ENCODE results near the gene GNAQ.

GNAQ gene

DNA sequence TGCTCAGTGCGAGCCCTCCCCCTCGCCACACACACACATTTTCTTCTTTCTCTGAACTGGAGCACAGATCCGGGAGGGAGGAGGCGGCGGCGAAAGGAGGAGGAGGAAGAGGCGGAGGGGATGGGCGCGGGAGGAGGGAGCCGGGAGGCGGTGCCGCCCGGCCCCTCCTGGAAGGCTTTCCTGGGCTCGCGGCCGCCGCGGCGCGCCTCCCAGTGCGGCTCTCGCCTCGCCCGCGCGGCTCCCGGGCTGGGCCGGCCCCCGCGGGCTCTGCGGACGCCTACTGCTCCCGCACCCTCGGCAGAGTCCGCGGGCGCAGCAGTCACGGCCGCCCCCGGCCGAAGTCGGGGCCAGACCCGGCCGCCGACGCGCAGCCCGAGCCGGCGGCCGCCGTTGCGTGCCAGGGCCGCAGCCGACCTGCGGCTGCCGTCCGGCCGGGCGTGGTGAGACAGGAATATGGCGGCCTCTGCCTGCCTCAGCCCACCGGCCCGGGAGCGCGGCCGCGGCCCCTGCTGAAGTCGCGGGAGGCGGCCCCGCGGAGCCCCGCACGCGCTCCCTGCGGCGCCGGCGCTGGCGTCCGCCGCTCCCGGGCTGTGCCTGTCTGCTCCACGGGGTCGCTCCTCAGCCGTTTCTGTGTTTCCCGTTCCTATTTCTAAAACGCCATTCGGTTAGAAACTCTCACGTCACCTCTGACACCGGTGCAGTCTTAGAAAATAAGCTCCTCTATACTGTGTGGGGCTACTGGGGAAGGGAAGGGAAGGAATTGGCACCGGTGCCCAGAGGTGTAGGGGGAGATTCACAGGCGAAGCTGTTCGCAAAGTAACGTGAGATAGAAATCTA is 500 bp upstream of the GNAQ start:
- DNase-seq (ENCODE audit: low read depth in 2 of 2) = peak; percentile 92 to 93

DNA sequence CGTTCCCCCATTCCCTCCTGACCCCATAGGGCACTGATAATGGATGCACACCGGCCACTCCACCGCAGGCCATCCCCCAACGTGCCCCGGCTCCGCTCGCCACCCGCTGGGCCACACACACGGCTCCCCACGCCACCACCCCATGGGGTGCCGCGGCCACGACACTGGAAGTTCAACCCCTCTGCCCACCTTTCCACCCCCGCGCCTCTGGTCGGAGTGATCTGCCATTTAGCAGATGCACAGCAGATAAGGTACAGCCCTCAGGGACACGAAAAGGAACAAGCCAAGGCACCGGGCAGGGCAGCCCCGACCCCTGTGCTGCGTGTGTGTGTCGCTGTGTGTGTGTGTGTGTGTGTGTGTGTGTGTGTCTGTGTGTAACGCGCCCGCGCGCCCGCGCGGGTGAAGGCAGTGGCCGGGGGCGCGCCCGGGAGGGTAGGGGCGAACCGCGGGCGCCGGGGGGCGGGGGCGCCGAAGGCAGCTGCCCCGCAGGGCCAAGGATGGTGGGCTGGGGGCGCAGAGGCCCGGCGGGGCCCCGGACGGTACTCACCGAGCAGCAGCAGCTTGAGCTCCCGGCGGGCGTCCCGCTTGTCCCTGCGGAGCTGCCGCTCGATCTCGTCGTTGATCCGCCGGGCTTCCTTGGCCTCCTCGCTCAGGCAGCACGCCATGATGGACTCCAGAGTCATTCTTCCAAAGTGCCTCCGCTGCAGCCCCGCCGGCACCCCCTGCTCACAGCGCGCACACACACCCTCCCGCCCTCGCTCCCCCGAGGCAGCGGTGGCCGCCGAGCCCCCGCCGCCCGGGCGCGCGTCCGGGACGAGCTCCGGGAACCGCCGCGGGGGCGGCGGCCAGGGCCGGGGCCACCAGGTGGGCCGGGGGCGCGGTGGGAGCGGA is 813 bp downstream of the GNAQ start:
- DNase-seq (ENCODE audit: low read depth in 2 of 2) = no peak

DNA sequence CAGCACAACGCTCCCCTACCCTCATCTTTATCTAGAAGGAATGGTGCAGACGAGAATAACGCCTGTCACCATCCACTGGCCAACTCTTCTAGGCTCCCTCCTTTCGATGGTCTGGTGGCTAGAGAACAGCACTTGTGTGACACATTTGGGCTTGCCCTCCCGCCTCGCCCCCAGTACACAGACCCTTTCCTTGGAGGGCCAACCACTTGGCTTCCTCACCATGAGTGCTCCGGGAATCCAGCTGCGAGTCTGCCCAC is 1.4 kb downstream of the GNAQ start:
- no peak for DNase-seq (ENCODE audit: low read depth in 2 of 2)

DNA sequence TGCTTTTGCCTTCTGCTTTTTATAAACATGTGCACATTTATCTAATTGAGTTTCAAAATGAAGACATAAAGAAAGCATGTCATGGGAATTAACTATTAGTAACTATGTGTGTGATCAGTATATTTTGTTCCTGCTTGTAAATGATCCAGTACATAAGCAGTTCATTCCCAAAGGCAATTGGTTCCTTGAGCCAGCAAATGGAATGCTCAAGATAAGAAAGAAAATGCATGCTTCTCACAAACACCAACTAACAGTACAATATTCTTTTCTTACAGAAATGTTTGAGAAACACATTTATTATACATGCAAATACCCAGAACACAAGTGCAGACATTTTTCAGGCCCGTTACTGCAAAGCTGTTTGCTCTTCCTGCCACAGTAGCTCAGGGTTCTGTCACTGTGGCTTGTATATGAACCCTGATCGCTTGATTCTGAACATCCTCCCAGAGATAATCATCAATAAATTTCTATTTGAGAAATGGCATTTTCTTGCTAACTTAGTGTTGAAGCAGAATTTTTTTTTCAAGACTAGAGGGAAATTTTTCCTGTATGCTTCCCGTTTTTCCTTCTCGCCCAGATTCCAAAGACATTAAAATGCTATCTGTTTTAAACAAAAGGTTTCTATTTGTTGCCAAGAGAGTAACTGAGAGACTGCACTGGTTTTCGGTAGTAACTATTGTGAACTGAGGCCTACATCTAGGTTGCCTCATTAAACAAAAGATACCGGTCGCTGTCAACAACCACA is 1.9 kb downstream of the GNAQ start:
- no peak for DNase-seq (ENCODE audit: low read depth in 2 of 2)

DNA sequence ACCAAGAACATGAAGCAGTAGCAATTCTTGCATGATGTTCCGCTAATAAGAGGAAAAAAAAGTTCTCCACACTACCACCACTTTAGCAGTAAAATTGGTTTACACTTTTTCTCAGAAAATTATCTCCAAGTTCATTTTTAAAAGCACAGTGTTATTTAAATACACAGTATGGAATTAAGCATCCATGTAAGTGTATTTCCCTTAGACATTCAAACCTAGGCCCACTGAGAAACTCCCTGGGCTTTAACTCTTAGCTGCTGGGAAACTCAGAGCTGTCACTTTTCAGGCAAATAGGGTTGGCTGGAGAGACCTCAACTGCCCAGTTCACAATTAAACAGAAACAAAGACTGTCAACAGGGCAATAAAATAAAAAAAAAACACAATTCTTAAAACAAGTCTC is 2.7 kb downstream of the GNAQ start:
- no peak for DNase-seq (ENCODE audit: low read depth in 2 of 2)

DNA sequence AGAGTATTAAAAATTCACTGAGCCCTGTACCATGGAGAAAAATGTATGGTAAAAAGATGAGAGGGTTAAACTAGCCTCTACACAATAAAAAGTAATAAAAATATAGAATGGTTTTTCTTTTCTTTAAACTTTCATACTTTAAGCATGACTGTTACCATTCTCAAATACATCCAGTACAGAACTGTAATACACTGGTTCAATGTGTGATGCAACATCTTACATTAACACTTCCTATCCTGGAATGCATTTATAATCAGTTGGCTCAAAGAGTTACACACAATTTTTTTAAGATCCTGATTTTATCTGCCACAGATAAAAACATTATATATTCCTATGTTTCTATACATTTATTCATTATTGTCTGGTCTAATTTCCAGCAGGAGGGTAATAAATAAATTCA is 4.7 kb downstream of the GNAQ start:
- no peak for DNase-seq (ENCODE audit: low read depth in 2 of 2)

DNA sequence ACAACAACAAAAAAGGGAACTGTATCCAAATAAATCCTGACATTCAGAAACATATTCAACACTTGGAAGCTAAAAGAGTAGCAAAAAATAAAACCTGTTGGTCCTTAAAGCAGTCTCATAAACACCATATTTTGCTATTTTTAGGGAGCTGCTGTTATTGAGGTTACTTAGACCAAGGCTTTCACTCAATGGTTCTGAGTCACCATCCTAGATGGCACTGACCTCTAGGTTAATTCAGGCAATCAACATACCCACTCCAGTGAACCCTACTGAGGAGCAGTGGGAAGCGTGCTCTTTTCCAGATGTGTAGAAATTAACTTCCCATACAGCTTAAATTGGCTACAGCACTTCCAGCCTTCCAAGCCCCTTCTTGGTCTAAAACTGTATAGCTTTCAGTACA is 5.2 kb downstream of the GNAQ start:
- no peak for DNase-seq (ENCODE audit: low read depth in 2 of 2)

DNA sequence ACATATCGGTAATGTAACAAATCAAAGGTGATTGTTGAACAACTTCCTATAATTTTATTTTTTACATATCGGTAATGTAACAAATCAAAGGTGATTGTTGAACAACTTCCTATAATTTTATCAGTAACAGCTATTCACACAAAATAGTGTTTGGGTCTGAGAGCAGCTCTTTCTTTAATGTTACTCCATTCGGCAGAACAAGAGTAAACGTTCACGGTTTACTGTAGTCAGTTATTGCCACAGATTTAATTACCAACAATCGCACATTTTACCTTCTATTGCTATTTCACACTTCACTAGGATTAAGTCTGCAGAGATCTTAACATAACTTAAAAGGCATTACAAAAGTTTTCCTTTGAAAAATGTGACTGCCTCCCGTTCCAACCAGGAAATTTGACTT is 6.4 kb downstream of the GNAQ start:
- DNase-seq (ENCODE audit: low read depth in 2 of 2) = no peak

DNA sequence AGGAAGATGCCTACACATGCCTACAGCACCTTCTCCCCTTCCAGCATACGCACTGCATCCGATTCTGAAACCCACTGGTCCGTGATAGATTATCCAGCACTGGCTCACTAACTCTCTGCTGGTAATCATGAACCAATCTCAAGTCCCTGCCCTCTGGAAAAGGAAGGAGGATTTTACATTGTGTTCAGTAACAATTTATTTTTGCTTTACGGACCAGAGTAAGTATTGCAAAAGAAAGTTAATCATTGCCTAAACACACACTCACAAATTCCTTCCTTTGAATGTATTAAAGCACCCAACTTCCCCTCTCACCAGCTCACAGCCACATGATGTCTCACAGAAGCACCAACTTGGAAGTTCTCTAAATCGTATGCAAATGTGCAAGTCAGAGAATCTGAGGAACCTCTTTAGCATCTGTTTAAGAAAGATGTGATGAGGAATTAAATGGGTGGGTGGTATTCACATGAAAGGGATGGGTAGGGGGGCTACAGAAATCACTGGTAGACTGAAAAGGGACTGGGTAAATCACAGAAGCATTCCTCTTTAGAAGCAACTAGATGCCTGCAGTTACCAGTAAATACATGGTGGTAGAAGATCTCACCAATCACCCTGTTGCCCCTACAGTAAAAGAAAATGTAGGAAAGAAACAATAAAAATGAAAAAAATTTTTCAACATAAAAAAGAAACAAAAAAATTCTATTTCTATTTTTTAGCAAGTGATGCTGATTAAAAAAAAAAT is 8.4 kb downstream of the GNAQ start:
- no peak for DNase-seq (ENCODE audit: low read depth in 2 of 2)

DNA sequence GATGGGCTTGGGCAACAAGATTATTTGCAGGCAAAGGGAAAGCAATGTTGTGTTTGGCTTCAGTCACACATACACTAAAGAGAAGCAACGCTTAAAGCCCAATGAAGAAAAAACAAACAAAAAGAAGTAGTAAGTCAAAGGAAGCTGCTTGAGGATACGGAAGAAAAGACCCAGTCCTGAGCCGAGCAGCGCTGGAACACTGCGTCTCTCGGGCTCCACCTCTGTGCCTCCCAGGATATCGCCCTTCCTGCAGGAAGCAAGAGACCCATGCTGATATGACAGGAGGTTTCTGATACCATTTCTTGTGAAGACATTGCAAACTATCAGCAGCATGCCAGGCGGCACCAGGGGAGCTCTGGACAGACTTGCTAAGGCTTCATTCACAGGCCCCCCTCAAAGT is 9.9 kb downstream of the GNAQ start:
- DNase-seq (ENCODE audit: low read depth in 2 of 2) = no peak

DNA sequence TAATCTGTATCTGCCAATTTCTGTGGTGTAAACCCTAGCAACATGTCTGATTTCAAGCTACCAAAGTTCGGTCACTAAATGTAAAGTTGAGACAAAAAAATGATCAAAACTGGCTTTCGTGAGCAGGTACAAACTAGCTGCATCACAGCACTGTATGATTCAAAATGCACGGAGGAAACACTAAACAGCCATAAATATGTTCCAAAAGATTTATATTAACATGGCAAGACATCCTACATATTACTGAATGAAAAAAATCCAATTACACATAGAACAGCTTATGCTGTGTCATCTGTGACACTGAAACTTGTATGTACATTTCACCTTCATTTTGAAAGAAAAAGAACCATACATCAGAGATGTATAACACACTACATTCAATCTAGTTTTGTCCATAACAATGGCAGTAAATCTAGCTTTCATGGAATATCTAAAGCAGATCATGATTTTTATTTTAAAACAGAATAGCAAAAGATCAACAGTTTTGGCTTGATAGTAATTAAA is 14.4 kb downstream of the GNAQ start:
- DNase-seq (ENCODE audit: low read depth in 2 of 2) = no peak

DNA sequence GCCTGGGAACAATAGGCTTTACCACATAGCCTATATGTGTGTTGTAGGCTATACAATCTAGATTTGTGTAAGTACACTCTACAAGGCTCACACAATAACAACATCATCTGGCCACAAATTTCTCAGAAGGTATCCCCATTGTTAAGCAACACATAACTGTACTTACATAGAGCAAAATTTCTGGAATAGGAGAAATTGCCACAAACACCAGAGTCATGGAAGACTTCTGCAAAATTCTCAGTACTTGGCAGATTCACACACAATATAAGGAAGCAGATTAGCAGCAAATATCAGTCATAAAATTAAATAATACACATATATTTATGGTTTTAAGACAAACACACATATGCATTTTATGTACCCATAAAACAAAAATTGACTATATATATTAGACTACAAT is 16.4 kb downstream of the GNAQ start:
- no peak for DNase-seq (ENCODE audit: low read depth in 2 of 2)

DNA sequence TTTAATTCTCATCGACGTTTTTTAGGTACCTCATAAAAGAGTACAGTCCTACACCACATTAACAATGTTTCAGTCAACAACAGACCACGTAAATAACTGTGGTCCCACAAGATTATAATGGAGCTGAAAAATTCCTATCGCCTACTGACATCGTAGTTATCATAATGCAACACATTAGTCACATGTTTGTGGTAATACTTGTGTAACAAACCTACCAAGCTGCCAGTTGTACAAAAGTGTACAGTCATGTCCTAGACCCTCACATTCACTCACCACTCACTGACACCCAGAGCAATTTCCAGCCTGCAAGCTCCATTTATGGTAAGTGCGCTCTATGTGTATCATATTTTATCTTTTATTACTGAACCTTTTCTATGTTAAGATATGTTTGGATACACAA is 16.8 kb downstream of the GNAQ start:
- DNase-seq (ENCODE audit: low read depth in 2 of 2) = no peak

DNA sequence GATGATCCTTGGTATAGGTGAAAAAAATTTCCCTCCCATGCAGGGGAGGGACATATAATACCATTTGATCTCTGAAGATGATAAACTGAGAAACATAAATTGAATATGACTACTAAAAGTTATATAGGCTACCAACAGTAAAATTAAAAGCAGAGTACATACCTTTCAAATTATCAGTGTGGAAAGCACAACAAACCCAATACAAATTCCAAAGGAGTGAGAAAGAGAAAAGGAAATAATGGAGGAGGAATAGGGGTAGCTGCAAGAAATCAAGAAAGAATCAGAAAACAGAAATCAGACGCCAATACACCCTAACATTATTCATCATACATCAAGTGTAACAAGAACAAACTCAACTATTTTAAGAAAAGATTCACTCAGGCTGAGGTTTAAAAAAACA is 17.7 kb downstream of the GNAQ start:
- DNase-seq (ENCODE audit: low read depth in 2 of 2) = no peak

DNA sequence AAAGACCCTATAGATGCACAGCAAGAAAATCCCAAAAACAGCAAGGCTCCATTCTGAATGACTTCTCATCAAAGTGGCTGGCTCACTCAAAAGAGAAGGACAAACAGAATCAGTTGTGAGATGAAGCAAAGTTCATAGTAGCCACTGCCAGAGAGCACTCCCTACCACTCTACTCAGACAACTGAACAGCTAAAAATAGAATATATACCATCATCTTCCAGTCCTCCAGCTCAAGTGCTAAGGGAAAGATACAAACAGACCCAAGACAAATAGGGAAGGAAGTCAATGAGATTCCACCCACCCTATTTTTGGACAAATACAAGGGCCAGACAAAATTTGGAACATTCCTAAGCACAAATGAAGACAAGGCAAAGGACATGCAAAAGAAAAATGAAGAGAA is 20.6 kb downstream of the GNAQ start:
- DNase-seq (ENCODE audit: low read depth in 2 of 2) = no peak

DNA sequence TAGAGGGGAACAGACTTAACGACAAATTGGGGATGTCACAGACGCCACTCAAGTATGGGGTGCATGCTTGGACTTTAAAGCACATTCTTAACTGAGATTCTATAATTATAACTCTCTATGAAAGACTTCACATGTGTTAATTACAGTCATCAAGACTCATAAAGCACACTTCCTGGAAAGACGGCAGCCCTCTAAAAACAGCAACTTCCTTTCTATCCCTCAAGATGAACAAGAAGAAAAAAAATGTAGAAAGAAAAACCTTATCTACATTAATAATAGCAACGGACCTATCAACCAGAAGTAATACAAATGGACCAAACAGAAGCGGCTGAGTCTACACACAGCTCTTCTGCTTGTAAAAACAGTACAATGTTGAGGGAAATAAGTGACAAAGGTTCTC is 21.2 kb downstream of the GNAQ start:
- DNase-seq (ENCODE audit: low read depth in 2 of 2) = no peak

DNA sequence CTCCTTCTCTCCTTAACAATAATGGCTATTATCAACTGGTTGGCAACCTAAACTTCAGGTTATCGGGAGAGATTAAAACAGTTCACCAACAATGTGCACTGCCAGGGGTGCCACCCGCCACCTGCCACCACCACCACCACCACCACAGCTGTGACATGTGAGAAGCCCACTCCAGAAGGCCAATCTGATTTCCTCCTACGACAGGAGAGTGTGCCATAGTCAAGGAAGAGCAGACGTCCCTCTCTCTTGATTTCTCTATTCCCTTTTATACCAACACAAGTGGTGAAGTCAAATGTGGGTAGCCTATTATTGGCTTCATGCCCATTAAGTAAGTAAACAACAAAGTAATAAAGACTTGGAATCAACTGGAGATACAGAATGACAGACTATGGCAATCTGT is 22.4 kb downstream of the GNAQ start:
- no peak for DNase-seq (ENCODE audit: low read depth in 2 of 2)

DNA sequence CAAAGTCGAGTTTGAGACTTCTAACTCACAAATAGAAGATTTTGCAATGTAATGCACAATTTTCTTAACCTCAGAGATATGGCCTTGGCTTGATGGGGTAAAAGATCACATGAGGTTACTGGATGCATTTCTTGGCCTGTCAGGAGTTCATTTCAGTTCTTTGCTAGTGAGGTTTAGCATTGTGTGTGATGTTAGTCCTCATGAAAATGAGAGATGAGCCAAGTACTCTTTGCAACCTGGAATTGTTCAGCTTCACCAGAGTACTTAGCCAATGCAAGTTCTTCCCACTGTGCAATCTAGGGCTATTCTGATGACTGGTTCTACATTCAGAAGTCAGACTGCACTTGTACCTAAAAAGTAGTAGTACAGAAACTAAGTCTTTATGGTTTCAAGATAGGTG is 24.9 kb downstream of the GNAQ start:
- no peak for DNase-seq (ENCODE audit: low read depth in 2 of 2)

DNA sequence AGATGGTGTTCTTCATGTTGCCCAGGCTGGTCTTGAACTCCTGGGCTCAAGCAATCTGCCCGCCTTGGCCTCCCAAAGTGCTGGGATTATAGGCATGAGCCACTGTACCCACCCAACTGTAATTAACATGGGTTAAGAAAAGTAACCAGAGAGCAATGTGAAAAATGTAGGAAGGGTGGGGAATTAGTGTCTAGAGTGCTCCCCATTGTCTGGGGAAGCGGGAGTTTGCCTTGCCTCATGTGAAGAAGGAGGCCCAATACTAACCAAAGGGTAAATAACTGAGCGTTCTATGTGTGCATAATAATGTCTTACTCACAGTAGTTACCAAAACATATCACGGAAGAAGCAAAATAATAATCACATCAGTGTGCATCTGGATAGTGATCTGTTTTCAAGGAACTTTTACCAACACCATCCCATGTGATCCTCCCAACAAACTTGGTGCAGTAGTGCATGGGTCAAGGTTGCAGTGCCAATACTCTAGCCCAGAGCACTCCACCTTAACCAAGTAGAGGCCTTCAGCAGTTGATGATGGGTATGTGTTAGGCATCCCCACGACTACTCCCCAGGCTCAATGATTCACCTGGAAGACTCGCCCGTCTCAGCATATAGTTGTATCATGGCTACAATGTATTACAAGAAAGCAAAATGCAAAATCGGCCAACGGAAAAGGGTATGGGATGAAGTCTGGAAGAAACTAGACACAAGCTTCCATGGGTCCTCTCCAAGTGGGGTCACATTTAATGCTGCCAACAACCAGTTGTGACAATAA is 26.2 kb downstream of the GNAQ start:
- no peak for DNase-seq (ENCODE audit: low read depth in 2 of 2)

DNA sequence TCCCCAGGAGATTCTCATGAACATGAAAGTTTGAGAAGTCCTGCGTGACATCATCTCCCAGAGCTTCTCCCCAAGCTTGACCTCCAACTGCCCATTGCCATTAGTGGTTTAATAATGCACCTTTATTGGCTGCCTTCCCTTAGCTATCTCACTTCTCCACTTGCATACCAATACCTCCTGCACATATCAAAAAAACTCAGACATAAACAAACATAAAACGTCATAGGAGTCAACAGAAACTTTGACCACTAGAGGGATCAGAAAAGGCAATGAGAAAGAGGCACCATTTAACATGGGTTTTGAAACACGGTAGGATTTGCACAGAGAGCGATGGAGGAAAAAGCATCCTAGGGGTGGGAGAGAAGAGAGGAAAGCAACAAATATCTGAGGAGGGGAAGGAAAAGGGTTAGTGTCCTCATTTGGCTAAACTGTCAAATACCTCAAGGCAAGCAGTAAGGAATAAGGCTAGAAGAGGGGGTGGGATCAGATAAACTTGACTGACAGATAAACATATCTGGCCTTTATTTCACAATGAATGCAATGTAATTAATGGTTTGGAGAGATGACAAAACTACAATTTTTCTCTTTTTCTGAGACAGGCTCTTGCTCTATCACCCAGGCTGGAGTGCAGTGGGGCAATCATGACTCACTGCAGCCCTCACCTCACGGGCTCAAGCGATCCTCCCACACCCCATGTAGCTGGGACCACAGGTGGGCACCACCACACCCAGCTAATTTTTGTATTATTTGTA is 27.0 kb downstream of the GNAQ start:
- DNase-seq (ENCODE audit: low read depth in 2 of 2) = no peak

Data from fibroblast of skin of left quadriceps (primary cell).